Breast epithelium (tissue), 4 donors: ENCODE data around the gene C1orf105. TPM values are rescaled to one million over a fixed set of nuclear protein-coding genes. Genes with fewer than 3 reads are reported as not detected.

Experiments used
- DNase-seq, 2 donors: peaks; one replicate each; pipeline ENCODE4 v3.0.0-alpha.2; 2019; ENCODE audit warnings: low spot score in 2 of 2
- H3K27ac ChIP-seq, 2 donors: fragments of 200-600 bp; sonication (generic) in 1 of 2; one replicate each; pipeline ENCODE4 v1.5.1; 2016 to 2019; ENCODE audit warnings: mild to moderate bottlenecking in 1 of 2
- H3K27me3 ChIP-seq, 2 donors: fragments of 200-600 bp; sonication (generic) in 1 of 2; one replicate each; pipeline versions ENCODE4 v1.5.1 to v1.6.0; 2017 to 2019; ENCODE audit warnings: control low read depth in 1 of 2, mild to moderate bottlenecking in 1 of 2
- H3K36me3 ChIP-seq: fragments of 200-600 bp; one replicate; pipeline ENCODE4 v1.5.1; 2019
- H3K4me1 ChIP-seq, 2 donors: fragments of 200-600 bp; sonication (generic); one replicate each; pipeline ENCODE4 v1.5.1; 2016 to 2019; ENCODE audit warnings: control low read depth in 1 of 2
- H3K4me3 ChIP-seq, 3 donors: fragments of 200-600 bp; sonication (generic); 1 replicate in 2 of 3; 2 replicates in 1 of 3; pipeline ENCODE4 v1.5.1; 2016 to 2019; ENCODE audit warnings: mild to moderate bottlenecking in 3 of 3, moderate library complexity in 2 of 3
- H3K9me3 ChIP-seq, 2 donors: fragments of 200-600 bp; sonication (generic) in 1 of 2; one replicate each; pipeline ENCODE4 v1.5.1; 2016 to 2019; ENCODE audit warnings: control low read depth in 1 of 2
- POLR2A ChIP-seq: fragments of 450-650 bp; IDR thresholded peaks from one replicate; pipeline ENCODE4 v1.6.1; 2016; ENCODE audit warnings: antibody characterized with exemption, mild to moderate bottlenecking, moderate library complexity
- POLR2AphosphoS5 ChIP-seq, 3 donors: sonication (generic); formaldehyde crosslinking; IDR thresholded peaks; one replicate each; pipeline ENCODE4 v1.6.1; 2017; ENCODE audit warnings: antibody characterized with exemption in 3 of 3
- intact Hi-C: fragments of 100-400 bp; cut with DNase I; formaldehyde crosslinking; loops from one replicate; pipeline ENCODE4 v1.15.1; 2023; ENCODE audit warnings: low total_unique reads
- total RNA-seq, 3 donors: library from RNA; depleted of rRNA; stranded (reverse); fragments of >200 nt; gene quantifications; one replicate each; pipeline ENCODE4 v1.1.0, GENCODE V29; 2016
- TF ChIP-seq, protein P1 (sequence below), 3 donors: fragments of 450-650 bp; IDR thresholded peaks; one replicate each; pipeline ENCODE4 v1.5.1; 2016 to 2017; ENCODE audit warnings: antibody characterized with exemption in 3 of 3, mild to moderate bottlenecking in 3 of 3, moderate library complexity in 3 of 3

Gene C1orf105
- total RNA-seq, 3 donors from 2014 or later: not detected

DNA sequence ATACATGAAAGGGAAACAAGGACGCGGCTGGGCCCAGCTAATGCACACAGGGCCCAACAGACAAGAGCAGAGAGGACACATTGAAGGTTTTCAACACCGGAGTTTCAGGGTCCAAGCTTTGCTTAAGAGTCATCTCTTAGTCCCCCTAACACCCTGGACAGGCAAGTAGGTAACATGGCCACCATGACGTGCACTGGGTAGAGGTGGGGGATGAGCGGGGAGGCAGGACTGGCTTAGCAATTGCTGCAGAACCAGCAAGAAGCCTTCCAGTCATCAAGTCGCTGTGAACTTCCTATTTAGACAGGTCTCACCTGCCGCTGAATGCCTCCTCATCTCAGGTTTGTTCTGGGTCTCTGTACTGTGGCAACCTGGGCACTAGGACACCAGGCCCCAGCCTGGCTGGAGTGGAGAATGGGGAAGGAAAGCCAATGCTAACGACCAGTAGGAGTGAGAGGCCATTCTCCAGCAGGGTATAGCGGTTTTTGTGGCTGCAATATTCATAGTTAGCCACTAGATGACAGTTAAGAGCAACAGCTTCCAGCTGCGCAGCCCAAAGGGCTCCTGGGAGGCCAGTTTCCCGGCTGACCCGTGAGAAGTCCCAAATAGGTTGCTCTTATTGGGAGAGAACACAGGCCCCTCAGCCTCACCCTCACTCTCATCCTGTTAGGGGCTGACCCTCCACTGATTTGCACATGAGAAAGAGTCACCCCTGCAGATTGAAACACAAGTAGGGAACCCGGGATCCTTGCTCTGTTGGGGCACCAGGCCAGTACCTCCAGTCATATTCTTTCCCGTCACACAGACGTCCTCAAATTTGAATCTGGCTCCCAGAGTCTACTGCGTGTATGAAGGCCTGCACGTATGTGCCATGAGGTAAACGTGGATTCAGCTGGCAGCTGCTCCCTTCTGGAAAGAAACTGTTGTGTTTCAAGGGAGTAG lies 29.4 kb downstream of the C1orf105 start:
- DNase-seq: no peak
- intact Hi-C loops: no loop called here
- H3K4me3 ChIP-seq: peak overlapping the region in 1 of 3 donors; percentile 30
- H3K9me3 ChIP-seq: no peaks in the 10 kb centered on the region
- no peaks in the 10 kb centered on the region for H3K27me3 ChIP-seq
- no peak for TF ChIP-seq POLR2AphosphoS5 (IDR thresholded peaks at IDR 0.05)
- TF ChIP-seq, protein P1, sequence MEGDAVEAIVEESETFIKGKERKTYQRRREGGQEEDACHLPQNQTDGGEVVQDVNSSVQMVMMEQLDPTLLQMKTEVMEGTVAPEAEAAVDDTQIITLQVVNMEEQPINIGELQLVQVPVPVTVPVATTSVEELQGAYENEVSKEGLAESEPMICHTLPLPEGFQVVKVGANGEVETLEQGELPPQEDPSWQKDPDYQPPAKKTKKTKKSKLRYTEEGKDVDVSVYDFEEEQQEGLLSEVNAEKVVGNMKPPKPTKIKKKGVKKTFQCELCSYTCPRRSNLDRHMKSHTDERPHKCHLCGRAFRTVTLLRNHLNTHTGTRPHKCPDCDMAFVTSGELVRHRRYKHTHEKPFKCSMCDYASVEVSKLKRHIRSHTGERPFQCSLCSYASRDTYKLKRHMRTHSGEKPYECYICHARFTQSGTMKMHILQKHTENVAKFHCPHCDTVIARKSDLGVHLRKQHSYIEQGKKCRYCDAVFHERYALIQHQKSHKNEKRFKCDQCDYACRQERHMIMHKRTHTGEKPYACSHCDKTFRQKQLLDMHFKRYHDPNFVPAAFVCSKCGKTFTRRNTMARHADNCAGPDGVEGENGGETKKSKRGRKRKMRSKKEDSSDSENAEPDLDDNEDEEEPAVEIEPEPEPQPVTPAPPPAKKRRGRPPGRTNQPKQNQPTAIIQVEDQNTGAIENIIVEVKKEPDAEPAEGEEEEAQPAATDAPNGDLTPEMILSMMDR (IDR thresholded peaks at IDR 0.05): peak; percentile 47 to 81 (median 71)
- H3K4me1 ChIP-seq: peaks cover 0 to 20% of the 10 kb centered on the region in 2 donors
- H3K36me3 ChIP-seq: no peaks in the 10 kb centered on the region
- H3K27ac ChIP-seq: peak overlapping the region; percentile 16 to 83

DNA sequence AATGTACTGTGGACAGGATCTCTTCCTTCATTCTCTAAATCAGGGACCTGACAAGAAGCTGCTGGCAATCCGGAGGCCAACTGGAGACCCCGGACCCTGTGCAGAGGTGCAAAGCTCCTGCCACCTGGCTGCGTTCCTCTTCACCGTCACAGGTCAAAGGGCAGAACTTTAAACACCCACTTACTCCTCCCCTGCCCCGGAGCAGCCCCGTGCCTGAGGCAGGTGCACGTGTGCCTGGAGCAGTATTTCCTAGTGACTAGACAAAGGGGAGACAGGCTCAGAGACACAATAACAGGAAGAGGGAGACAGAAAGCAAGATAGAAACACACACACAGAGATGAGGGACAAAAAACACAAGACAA lies 30.0 kb downstream of the C1orf105 start:
- H3K4me1 ChIP-seq: peaks cover 0 to 20% of the 10 kb centered on the region in 2 donors
- intact Hi-C loops: no loop called here
- DNase-seq: no peak

DNA sequence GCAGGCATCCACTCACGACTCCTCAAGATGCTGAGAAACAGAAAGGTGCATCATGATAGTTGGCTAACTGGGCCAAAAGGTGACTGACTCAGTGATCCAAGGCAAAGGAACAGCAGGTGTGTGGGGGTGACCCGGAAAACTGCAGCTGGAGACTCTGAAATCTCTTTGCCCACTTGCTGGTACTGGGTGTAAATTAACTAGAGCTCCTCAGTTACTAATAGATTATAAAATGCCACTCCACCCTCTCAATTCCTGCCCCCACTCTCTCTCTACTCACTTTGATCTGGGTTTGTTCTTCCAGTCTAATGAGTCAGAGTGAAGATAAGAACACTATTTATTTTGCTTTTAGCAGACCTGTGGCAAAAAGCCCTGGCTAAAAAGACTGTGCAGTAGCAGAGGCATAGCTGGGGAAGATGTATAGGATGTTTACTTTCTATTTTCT lies 30.5 kb downstream of the C1orf105 start:
- DNase-seq: no peak
- Histone ChIP-seq H3K4me1 (peaks cover 0 to 20% of the 10 kb centered on the region in 2 donors), H3K9me3 (no peaks in the 10 kb centered on the region), H3K4me3 (no peak overlapping the region), H3K36me3 (no peaks in the 10 kb centered on the region), H3K27me3 (no peaks in the 10 kb centered on the region), H3K27ac (peak overlapping the region in 1 of 2 donors; percentile 83)
- intact Hi-C loops: no loop called here
- TF ChIP-seq POLR2A (no peak), POLR2AphosphoS5 (IDR thresholded peaks at IDR 0.05) (no peak)
- TF ChIP-seq, protein P1 (IDR thresholded peaks at IDR 0.05): no peak

More for the DNA sequence above, 30.0 kb downstream of the C1orf105 start:
- Histone ChIP-seq H3K4me3 (no peak overlapping the region), H3K27me3 (no peaks in the 10 kb centered on the region), H3K36me3 (no peaks in the 10 kb centered on the region), H3K27ac (peak overlapping the region in 1 of 2 donors; percentile 83), H3K9me3 (no peaks in the 10 kb centered on the region)
- TF ChIP-seq, protein P1 (IDR thresholded peaks at IDR 0.05): no peak
- TF ChIP-seq POLR2AphosphoS5 (IDR thresholded peaks at IDR 0.05) (no peak), POLR2A (no peak)

DNA sequence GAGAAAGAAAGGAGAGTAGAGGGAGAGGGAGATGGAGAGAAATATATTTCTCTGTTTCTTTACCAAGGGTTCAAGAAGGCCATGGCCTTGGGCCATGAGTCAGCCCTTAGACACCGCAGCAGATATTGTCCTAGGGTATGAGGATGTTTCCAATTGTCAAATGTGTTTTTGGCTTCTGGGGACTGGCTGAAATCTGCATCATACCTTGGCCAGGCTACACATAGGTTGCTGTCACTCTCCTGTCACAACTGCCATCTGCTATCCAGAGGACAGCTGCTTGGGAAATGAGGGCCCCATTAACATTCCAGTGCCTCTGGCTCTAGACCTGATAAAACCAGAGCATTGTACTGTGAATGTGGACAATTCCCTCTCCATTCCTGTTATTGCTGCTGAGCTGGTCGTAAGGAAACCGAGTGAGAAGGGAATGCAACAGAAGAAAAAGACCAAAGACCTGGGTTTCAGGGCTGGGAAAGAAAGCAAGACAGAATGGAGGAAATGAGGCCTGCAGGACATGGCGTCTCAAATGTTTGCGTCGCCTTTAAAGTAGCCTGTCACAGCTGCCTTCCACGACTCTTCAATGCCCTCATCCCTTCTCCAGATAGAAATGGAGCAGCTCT lies 32.2 kb downstream of the C1orf105 start:
- H3K9me3 ChIP-seq: no peaks in the 10 kb centered on the region
- no peak overlapping the region for H3K27ac ChIP-seq
- intact Hi-C loops: no loop called here

More for the DNA sequence above, 32.2 kb downstream of the C1orf105 start:
- Histone ChIP-seq H3K36me3 (no peaks in the 10 kb centered on the region), H3K4me1 (peaks cover 0 to 14% of the 10 kb centered on the region in 2 donors), H3K27me3 (no peaks in the 10 kb centered on the region), H3K4me3 (no peak overlapping the region)
- no peak for DNase-seq
- no peak for TF ChIP-seq POLR2A
- TF ChIP-seq, protein P1 (IDR thresholded peaks at IDR 0.05): no peak
- no peak for TF ChIP-seq POLR2AphosphoS5 (IDR thresholded peaks at IDR 0.05)
